ENCODE data around the gene DMD.
"Not testable (repeated sequence)": the region's sequence is repeated elsewhere in the genome, so short reads cannot be mapped to it uniquely, and the experiment has no call there.

The DMD gene

DNA sequence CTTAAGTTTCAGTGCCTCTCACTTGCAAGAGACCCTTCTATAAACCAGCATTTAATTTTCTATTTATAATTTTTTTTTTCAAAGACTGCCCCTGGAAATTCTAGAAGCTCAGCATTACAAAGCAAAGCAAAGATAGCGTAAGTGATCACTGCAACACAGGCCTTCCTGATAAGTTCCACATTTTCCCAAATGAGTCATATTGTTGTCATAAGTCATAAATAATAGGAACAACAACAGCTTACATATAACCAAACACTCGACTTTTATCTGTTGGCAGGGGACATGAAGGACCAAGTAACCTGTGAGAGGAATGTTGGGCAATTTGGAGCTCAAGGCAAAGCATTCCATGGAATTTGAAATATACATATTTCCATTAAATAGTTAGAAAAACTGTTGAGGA lies 815.5 kb downstream of the DMD start:
- Mint-ChIP-seq H3K36me3 (no peaks in the 10 kb centered on the region), H3K27ac (no peak overlapping the region), H3K4me3 (no peak overlapping the region), H3K9me3 (no peaks in the 10 kb centered on the region), H3K27me3 (no peaks in the 10 kb centered on the region), H3K4me1 (no peaks in the 10 kb centered on the region)
- ATAC-seq: no peak

DNA sequence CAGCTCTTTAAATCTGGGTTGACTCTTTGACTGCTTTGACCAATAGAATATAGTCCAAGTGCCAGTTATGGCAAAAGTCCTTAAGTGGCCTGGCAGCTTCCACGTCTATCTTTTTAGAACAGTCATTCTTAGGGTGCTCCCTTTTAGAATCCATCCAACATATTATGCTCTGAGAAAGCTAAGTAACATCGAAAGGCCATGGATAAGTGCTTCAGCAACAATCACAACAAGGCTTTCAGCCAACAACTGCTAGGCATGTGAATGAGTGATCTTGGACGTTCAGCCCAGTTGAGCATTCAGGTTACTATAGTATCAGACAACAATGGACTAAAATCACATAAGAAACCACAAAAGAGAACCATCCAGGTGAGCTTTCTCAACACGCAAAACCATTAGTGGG lies 818.7 kb downstream of the DMD start:
- Mint-ChIP-seq H3K27ac (no peak overlapping the region), H3K27me3 (no peaks in the 10 kb centered on the region), H3K36me3 (no peaks in the 10 kb centered on the region), H3K4me3 (no peak overlapping the region), H3K9me3 (no peaks in the 10 kb centered on the region), H3K4me1 (no peaks in the 10 kb centered on the region)
- ATAC-seq: no peak

DNA sequence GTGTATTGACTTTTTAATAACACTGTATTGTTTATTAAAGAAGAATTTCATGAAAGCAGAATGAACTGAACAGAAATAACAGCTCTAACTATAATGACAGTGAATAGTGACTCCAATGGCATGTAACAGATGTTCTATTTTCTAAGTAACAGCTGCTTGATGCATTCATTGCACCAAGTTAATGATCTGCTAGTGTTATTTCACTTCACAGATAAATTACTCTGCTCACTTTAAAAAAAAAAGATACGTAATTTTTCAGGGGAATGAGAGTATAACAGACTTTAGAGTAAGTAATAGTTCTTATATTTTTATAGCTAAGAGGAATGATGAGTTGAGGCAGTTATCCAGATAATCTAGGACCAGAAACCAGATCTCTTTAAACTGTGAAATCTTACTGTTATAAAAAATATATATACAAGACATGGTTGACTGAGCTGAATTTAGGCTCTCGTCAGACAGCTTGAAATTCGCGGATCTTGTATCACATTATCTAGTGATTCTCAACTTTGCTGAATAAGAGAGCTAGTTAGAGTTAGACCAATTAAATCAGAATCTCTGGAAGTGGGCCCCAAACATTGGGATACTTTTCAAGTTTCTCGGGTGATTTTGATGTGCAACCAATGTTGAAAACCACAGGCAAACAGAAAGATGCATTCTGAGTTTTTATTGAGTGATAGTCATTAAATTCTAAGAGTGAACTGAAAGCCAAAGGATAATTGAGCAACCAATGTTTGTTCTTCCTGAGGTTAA lies 840.7 kb downstream of the DMD start:
- no peaks in the 10 kb centered on the region for H3K4me1 Mint-ChIP-seq
- H3K4me3 Mint-ChIP-seq: no peak overlapping the region

DNA sequence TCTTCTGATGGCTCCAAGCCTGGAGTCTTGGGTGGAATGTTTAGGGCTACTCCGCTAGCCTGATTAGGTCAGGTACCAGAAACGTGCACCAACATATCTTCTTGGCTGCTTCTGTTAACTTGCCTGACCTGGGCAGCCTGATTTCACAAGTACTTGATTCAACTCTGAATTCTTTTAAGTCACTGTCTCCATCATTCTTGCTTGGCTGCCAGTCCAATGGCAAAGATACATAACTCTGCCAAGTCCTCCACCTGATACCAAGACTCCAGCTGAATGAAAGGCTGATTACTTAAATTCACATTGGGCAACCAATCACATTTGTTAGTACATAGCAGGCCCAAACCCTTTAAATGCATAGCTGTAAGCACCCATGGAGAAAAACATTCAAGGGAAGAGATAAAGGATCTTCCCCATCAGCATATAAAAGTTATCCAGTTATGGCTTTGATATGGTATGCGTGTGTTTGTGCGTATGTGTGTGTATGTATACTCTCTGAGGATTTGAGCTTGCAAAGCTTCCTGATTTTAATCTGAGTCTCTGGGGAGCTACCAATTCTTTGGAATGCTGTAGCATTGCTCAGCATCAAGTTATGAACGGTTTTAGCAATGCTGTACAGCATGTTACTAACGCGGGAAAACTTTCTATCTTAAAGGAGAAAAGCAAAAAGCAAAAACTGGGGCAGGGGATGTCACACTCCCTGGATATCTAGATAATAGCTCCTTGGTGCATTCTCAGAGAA lies 917.2 kb downstream of the DMD start:
- Mint-ChIP-seq H3K27ac (no peak overlapping the region), H3K4me1 (no peaks in the 10 kb centered on the region), H3K4me3 (no peak overlapping the region), H3K9me3 (peaks cover 2% of the 10 kb centered on the region), H3K36me3 (no peaks in the 10 kb centered on the region), H3K27me3 (no peaks in the 10 kb centered on the region)
- ATAC-seq: no peak

More for the DNA sequence above, 840.7 kb downstream of the DMD start:
- Mint-ChIP-seq H3K27ac (no peak overlapping the region), H3K27me3 (no peaks in the 10 kb centered on the region), H3K36me3 (no peaks in the 10 kb centered on the region), H3K9me3 (no peaks in the 10 kb centered on the region)
- ATAC-seq: no peak

DNA sequence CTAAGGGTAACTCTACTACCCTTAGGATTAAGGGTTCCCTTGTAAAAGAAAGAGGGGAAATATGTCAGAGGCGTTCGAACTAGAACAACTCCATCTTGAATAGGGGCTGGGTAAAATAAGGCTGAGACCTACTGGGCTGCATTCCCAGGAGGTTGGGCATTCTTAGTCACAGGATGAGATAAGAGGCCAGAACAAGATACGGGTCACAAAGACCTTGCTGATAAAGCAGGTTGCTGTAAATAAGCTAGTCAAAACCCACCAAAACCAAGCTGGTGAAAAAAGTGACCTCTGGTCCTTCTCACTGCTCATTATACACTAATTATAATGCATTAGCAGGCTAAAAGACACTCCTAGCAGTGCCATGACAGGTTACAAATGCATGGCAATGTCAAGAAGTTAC lies 922.0 kb downstream of the DMD start:
- no peak overlapping the region for H3K4me3 Mint-ChIP-seq
- no peaks in the 10 kb centered on the region for H3K27me3 Mint-ChIP-seq
- no peaks in the 10 kb centered on the region for H3K4me1 Mint-ChIP-seq
- H3K9me3 Mint-ChIP-seq: no peaks in the 10 kb centered on the region
- ATAC-seq: no peak
- no peak overlapping the region for H3K27ac Mint-ChIP-seq
- no peaks in the 10 kb centered on the region for H3K36me3 Mint-ChIP-seq

DNA sequence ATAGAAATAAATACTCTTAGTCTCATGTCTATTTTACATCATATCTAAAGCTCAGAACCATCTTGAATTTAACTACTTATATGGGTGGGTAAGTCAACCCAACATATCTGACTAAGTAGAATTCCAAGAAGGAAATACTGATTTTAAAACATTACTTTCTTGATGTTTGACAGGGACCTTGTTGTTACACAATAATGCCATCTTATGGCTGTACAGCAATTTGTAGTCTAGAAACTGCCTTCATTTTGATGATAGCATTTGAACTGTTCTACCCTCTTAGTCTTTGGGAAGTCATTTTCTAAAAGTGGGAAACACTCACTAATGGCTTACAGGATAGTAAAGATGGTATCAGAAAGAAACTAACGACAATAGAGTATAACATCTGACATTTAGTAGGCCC lies 929.5 kb downstream of the DMD start:
- ATAC-seq: no peak
- Mint-ChIP-seq H3K9me3 (no peaks in the 10 kb centered on the region), H3K4me3 (no peak overlapping the region), H3K4me1 (no peaks in the 10 kb centered on the region), H3K36me3 (no peaks in the 10 kb centered on the region), H3K27me3 (no peaks in the 10 kb centered on the region), H3K27ac (no peak overlapping the region)

DNA sequence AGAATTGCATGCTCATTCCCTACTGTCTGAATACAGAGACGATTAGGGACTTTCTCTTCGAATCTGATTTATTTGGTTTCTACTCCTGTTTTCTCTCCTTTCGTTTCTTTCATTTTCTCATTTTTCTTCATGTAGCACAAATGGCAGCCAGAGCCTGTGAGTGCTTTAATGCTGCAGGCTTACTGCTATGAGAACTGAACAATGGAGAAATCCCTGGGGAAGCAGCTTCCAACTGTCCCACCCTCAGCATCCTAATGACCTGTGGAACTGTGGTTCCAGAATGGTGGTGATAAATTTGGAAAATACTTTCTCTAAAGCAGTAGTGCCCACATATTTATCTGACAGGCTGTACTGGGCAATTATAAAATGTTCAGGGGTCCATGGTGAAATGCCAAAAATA lies 930.4 kb downstream of the DMD start:
- Mint-ChIP-seq H3K36me3 (no peaks in the 10 kb centered on the region), H3K9me3 (no peaks in the 10 kb centered on the region), H3K4me3 (no peak overlapping the region), H3K27me3 (no peaks in the 10 kb centered on the region), H3K27ac (no peak overlapping the region), H3K4me1 (no peaks in the 10 kb centered on the region)
- no peak for ATAC-seq

DNA sequence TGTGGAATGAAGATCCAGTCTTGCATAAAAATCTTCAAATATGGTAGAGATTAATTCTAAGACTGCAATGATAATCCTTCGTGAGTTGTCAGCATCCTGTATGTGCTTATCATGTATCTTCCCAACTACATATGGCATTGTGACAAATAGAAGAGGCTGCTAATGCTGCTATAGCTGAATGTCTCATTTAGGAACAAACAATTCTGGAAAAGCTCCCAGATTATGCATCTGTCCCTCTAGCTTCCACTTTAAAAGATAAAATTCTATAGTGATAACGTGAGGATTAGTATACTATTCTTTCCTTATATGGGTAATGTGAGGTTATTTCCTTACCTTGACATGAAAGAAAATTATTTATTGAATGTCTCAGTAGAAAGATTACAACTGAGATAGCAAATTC lies 930.9 kb downstream of the DMD start:
- H3K4me1 Mint-ChIP-seq: no peaks in the 10 kb centered on the region
- H3K36me3 Mint-ChIP-seq: no peaks in the 10 kb centered on the region
- no peak overlapping the region for H3K27ac Mint-ChIP-seq
- no peak overlapping the region for H3K4me3 Mint-ChIP-seq
- H3K27me3 Mint-ChIP-seq: no peaks in the 10 kb centered on the region
- no peaks in the 10 kb centered on the region for H3K9me3 Mint-ChIP-seq
- no peak for ATAC-seq

DNA sequence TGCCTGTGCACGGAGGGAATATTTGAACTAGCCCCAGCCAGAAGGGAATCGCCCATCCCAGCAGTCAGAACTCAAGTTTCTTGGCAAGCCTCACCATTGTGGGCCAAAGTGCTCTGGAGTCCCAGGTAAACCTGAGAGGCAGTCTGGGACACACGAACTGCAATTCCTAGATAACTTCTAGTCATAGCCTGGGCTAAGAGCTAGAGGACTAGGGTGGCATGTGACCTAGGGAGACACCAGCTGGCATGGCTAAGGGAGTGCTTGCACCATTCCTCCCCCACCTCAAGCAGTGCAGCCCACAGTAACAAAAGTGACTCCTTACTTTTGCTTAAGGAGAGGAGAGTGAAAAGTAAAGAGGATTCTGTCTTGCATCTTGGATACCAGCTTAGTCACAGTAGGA lies 935.2 kb downstream of the DMD start:
- Mint-ChIP-seq H3K27me3 (no peaks in the 10 kb centered on the region), H3K4me3 (no peak overlapping the region), H3K27ac (no peak overlapping the region), H3K36me3 (no peaks in the 10 kb centered on the region), H3K4me1 (no peaks in the 10 kb centered on the region), H3K9me3 (no peaks in the 10 kb centered on the region)
- no peak for ATAC-seq

DNA sequence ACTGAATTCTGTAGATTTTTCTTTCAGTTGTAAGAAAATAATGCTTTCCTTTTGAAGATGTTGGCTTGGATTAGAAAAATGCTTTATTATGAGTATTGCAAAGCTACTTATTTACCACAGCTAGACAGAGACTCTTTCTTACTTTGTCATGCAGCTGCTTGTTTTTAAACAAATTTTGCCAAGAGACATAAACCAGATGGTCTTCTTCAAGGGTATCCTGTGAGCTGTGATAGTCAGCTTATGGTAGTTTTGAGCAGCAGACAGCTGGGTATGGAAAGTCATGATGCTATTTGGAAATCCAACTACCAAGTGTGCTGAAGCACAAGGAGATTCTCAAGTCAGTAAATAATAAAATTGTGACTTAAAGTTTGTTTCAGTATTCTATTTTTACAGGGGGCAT lies 941.5 kb downstream of the DMD start:
- Mint-ChIP-seq H3K27ac (no peak overlapping the region), H3K4me1 (no peaks in the 10 kb centered on the region), H3K9me3 (no peaks in the 10 kb centered on the region)

DNA sequence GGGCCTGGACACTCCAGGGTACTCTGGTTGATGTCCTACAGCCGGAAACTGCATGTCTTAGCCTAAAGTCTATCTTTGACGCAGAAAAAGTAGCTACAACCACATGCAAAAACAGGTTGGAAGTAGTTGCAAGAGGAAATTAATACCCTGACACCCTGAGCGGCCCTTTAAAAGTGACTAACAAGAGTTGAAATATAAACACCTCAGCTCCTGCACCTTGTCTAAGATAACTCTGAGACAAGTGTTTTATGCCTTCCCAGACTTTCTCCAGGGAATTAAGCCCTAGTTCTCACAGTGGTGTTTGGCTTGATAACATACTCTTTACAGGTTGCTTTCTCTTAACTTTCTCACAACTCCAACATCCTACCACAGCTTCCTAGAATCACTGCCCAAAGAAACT lies 943.1 kb downstream of the DMD start:
- no peaks in the 10 kb centered on the region for H3K36me3 Mint-ChIP-seq
- H3K9me3 Mint-ChIP-seq: no peaks in the 10 kb centered on the region
- H3K27me3 Mint-ChIP-seq: no peaks in the 10 kb centered on the region
- no peak overlapping the region for H3K4me3 Mint-ChIP-seq
- ATAC-seq: no peak
- no peaks in the 10 kb centered on the region for H3K4me1 Mint-ChIP-seq
- H3K27ac Mint-ChIP-seq: no peak overlapping the region

More for the DNA sequence above, 941.5 kb downstream of the DMD start:
- no peak overlapping the region for H3K4me3 Mint-ChIP-seq
- ATAC-seq: no peak
- no peaks in the 10 kb centered on the region for H3K36me3 Mint-ChIP-seq
- H3K27me3 Mint-ChIP-seq: no peaks in the 10 kb centered on the region

DNA sequence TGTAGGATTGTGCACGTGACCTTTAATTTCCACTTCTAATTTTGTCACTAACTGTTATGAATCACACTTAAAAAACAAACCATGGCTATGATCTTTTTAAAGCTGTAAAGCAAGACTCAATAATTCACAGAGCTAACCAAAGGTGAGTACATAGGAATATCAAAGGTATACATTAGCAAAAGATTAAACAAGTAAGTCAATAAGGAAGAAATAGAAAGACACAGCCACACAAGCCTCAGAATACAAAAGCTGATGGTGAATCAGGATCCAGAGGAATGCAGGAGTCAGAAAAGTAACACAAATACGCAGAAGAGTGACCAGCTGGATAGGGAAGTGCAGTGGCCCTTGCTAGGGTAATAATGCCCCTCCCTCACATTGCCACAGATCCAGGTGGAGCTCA lies 943.6 kb downstream of the DMD start:
- ATAC-seq: no peak
- no peak overlapping the region for H3K27ac Mint-ChIP-seq
- no peaks in the 10 kb centered on the region for H3K27me3 Mint-ChIP-seq
- no peak overlapping the region for H3K4me3 Mint-ChIP-seq
- no peaks in the 10 kb centered on the region for H3K36me3 Mint-ChIP-seq
- no peaks in the 10 kb centered on the region for H3K4me1 Mint-ChIP-seq
- no peaks in the 10 kb centered on the region for H3K9me3 Mint-ChIP-seq

DNA sequence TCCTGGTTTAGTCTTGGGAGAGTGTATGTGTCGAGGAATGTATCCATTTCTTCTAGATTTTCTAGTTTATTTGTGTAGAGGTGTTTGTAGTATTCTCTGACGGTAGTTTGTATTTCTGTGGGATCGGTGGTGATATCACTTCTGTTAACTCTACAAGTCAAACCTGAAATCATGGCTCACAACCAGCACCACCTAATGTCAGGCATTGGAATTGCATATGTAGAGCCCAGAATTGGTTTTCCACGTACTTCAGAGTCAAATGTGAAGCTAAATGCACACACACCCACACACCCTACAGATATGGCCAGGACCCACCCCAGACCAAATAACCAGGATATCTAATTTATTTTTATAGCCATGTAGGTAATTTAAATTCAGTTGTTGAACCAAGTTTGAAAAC lies 964.7 kb downstream of the DMD start:
- ATAC-seq, H3K4me3 Mint-ChIP-seq, H3K9me3 Mint-ChIP-seq, H3K36me3 Mint-ChIP-seq, H3K4me1 Mint-ChIP-seq, H3K27me3 Mint-ChIP-seq, H3K27ac Mint-ChIP-seq: not testable (repeated sequence)

DNA sequence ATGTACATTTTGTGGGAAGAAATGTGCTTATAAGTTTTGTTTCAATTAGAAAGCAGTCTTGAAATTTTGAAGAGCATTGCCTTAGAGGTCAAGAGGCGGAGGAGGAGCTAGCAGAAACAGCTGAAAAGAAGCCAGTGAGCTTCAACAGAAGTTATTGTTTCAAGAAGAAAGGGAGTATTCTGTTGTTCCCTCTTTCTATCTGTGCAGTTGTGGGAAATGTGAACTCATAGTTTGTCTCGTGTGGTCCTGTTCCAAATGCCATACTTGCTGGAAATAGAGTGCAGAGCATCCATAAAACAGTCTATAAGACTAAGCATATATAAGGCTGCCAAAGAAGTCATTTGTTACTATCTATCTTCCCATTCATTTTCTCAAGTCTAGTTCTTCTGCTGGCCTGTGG lies 1015.7 kb downstream of the DMD start:
- no peak overlapping the region for H3K4me3 Mint-ChIP-seq

DNA sequence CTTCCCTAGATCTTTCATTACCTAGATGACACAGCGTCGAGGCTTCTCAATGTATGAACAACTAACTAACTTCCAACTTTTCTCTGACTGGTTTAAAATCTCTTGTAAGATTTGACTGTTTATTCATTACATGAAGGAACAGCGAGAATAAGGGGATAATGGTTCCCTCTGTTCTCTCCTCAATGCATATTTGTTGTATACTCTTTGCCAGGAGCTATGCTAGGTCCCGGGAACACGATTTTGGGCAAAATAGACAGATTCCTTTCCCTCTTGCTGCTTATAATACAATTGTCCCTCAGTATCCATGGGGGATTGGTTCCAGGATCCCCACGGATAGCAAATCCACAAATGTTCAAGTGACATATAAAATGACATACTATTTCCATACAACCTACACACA lies 1020.0 kb downstream of the DMD start:
- Mint-ChIP-seq H3K4me3 (no peak overlapping the region), H3K9me3 (peaks cover 3% of the 10 kb centered on the region), H3K27me3 (no peaks in the 10 kb centered on the region), H3K36me3 (no peaks in the 10 kb centered on the region), H3K4me1 (no peaks in the 10 kb centered on the region), H3K27ac (no peak overlapping the region)
- no peak for ATAC-seq

More for the DNA sequence above, 1015.7 kb downstream of the DMD start:
- Mint-ChIP-seq H3K9me3 (peaks cover 3% of the 10 kb centered on the region), H3K4me1 (no peaks in the 10 kb centered on the region), H3K27ac (no peak overlapping the region), H3K27me3 (no peaks in the 10 kb centered on the region), H3K36me3 (no peaks in the 10 kb centered on the region)
- no peak for ATAC-seq

DNA sequence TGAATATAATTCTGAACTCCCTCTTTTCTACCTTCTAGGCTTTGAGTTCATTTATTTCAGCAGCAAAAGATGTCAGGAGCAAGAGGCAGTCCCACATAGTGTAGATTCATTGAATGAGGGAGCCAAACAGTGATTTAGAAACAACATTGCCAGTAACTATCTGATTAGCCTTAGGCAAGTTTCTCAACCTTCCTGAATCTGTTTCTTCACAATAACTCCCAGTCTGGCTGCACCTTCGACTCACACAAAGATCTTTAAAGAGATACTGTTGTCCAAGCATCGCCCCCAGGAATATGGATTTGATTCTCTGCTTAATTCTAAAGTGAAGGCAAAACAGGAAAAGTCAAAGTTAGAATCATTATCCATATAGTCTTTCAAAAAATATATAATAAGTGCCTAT lies 1026.2 kb downstream of the DMD start:
- no peak for ATAC-seq
- no peaks in the 10 kb centered on the region for H3K4me1 Mint-ChIP-seq
- H3K9me3 Mint-ChIP-seq: no peaks in the 10 kb centered on the region
- H3K4me3 Mint-ChIP-seq: no peak overlapping the region
- no peaks in the 10 kb centered on the region for H3K27me3 Mint-ChIP-seq
- H3K36me3 Mint-ChIP-seq: no peaks in the 10 kb centered on the region
- no peak overlapping the region for H3K27ac Mint-ChIP-seq
